Measurements from ENCODE around the gene ADPRM. TPM values are rescaled to one million over a fixed set of nuclear protein-coding genes. Genes with fewer than 3 reads are reported as not detected.

ADPRM gene
- total RNA-seq, 1 experiment from 2014 or later: 7.4 TPM

DNA sequence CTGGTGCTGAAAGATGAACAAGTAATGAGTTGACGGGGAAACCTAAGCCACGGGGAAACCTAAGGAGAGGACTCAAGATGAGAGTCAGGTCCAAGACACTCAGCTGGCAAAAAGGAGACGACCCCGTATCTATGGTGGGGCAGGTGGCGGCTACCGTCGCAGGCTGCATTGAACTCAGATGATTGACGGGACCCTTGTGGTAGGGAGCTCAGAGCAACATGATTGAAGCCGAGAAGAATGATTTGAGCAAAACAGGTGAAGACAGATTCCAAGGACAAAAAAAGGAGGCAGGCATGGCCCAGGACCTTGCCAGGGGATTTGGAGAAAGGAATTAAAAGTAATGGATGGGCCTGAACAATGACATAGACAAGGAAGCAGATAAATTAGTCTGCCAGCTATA lies 32.8 kb upstream of the ADPRM start (continued):
- TF ChIP-seq, protein P1, sequence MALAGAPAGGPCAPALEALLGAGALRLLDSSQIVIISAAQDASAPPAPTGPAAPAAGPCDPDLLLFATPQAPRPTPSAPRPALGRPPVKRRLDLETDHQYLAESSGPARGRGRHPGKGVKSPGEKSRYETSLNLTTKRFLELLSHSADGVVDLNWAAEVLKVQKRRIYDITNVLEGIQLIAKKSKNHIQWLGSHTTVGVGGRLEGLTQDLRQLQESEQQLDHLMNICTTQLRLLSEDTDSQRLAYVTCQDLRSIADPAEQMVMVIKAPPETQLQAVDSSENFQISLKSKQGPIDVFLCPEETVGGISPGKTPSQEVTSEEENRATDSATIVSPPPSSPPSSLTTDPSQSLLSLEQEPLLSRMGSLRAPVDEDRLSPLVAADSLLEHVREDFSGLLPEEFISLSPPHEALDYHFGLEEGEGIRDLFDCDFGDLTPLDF (CRISPR knock-in tag; IDR thresholded peaks at IDR 0.05): no peak

DNA sequence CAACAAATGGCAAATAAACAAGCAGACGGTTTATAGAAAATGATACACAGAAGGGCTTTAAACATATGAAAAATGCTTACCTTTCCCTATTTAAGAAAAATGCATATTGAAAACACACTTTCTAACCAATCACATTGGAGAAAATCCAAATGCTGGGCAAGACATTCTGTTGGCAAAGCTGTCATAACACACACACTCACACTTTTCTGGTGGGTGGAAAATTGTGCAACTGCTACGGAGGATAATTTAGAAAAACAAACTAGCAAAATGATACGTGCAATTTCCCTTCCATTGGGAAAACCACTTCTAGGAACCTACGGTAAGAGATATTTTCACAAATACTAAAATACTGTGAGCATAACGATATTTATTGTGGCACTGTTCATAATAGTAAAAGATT lies 30.5 kb upstream of the ADPRM start:
- TF ChIP-seq ZNF219 (CRISPR knock-in tag; IDR thresholded peaks at IDR 0.05; ENCODE audit: borderline replicate concordance) (no peak), USF2 (CRISPR knock-in tag; IDR thresholded peaks at IDR 0.05) (no peak), STAT6 (CRISPR knock-in tag; conservative IDR thresholded peaks at IDR 0.05; ENCODE audit: low read depth) (no peak), ZNF317 (CRISPR knock-in tag; IDR thresholded peaks at IDR 0.05; ENCODE audit: borderline replicate concordance, low read depth) (no peak), ZNF138 (CRISPR knock-in tag; conservative IDR thresholded peaks at IDR 0.05) (no peak), ZNF263 (CRISPR knock-in tag; IDR thresholded peaks at IDR 0.05; ENCODE audit: low read depth) (no peak), ESRRA (CRISPR knock-in tag; IDR thresholded peaks at IDR 0.05; ENCODE audit: borderline replicate concordance) (no peak), CREM (CRISPR knock-in tag; IDR thresholded peaks at IDR 0.05) (no peak), ZBTB43 (CRISPR knock-in tag; IDR thresholded peaks at IDR 0.05) (no peak), ETV6 (CRISPR knock-in tag; IDR thresholded peaks at IDR 0.05) (no peak), GRHL2 (CRISPR knock-in tag; IDR thresholded peaks at IDR 0.05; ENCODE audit: insufficient replicate concordance, severe bottlenecking) (no peak), HMGA2 (CRISPR knock-in tag; IDR thresholded peaks at IDR 0.05) (no peak), FOXJ3 (CRISPR knock-in tag; IDR thresholded peaks at IDR 0.05; ENCODE audit: borderline replicate concordance) (no peak), ZNF425 (CRISPR knock-in tag; conservative IDR thresholded peaks at IDR 0.05) (no peak), SMAD3 (CRISPR knock-in tag; IDR thresholded peaks at IDR 0.05; ENCODE audit: borderline replicate concordance) (no peak), KAT7 (CRISPR knock-in tag; IDR thresholded peaks at IDR 0.05; ENCODE audit: borderline replicate concordance) (no peak), E2F4 (CRISPR knock-in tag; IDR thresholded peaks at IDR 0.05; ENCODE audit: borderline replicate concordance, low read depth) (no peak)
- TF ChIP-seq, protein P2, sequence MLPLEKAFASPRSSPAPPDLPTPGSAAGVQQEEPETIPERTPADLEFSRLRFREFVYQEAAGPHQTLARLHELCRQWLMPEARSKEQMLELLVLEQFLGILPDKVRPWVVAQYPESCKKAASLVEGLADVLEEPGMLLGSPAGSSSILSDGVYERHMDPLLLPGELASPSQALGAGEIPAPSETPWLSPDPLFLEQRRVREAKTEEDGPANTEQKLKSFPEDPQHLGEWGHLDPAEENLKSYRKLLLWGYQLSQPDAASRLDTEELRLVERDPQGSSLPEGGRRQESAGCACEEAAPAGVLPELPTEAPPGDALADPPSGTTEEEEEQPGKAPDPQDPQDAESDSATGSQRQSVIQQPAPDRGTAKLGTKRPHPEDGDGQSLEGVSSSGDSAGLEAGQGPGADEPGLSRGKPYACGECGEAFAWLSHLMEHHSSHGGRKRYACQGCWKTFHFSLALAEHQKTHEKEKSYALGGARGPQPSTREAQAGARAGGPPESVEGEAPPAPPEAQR (CRISPR knock-in tag; IDR thresholded peaks at IDR 0.05): no peak
- Mint-ChIP-seq H3K4me1 (no peaks in the 10 kb centered on the region), H3K9me3 (no peaks in the 10 kb centered on the region), H3K27ac (no peak overlapping the region), H3K36me3 (no peaks in the 10 kb centered on the region; the same call in 1 of the 2 replicates), H3K27me3 (ENCODE audit: low read depth) (no peaks in the 10 kb centered on the region), H3K4me3 (no peak overlapping the region)
- ChIA-PET POLR2A (interaction anchor here (0.6 kb wide), 1 partner anchor 37 kb away, joined by 4 read pairs; no protein-coding TSS in a partner anchor), CTCF (interaction anchor here (0.7 to 1.7 kb wide), 2 partner anchors 21 to 440 kb away, joined by 3 to 8 read pairs; no protein-coding TSS in a partner anchor)
- DNase-seq (ENCODE audit: low spot score): no peak
- ATAC-seq: no peak

Data from WTC11 (cell line).